Activated CD8-positive, alpha-beta T cell treated with anti-CD3 and anti-CD28 coated beads for 36 hours (primary cell): Measurements from ENCODE around the gene KRTAP4-11. TPM values are rescaled to one million over a fixed set of nuclear protein-coding genes. Genes with fewer than 3 reads are reported as not detected.
"Not testable (repeated sequence)": the region's sequence is repeated elsewhere in the genome, so short reads cannot be mapped to it uniquely, and the experiment has no call there.

Experiments used
- ATAC-seq: fragments of 200-7000 bp; cut with Tn5 transposase; one replicate; pipeline ENCODE4 v1.10.0; 2021; ENCODE audit warnings: mild to moderate bottlenecking, moderate library complexity
- CTCF ChIA-PET: fragments of 350-600 bp; sonication (Branson Sonifier 250); formaldehyde crosslinking; loops from one replicate; lab custom pipeline; 2021; ENCODE audit warnings: antibody characterized with exemption; lab: Charles Lee
- POLR2A ChIA-PET: fragments of 350-600 bp; sonication (Branson Sonifier 250); formaldehyde crosslinking; loops from one replicate; lab custom pipeline; 2021; ENCODE audit warnings: antibody characterized with exemption; lab: Charles Lee
- DNase-seq: peaks from one replicate; pipeline ENCODE4 v3.0.0-alpha.2; 2020
- H3K27ac Mint-ChIP-seq: one replicate; pipeline ENCODE4 v1.8.0; 2021; ENCODE audit warnings: mild to moderate bottlenecking, mixed read lengths
- H3K27me3 Mint-ChIP-seq: one replicate; pipeline ENCODE4 v1.8.0; 2021; ENCODE audit warnings: mixed read lengths
- H3K36me3 Mint-ChIP-seq: one replicate; pipeline ENCODE4 v1.8.0; 2021; ENCODE audit warnings: low read depth, mixed read lengths
- H3K4me1 Mint-ChIP-seq: one replicate; pipeline ENCODE4 v1.8.0; 2021; ENCODE audit warnings: low read depth, mixed read lengths
- H3K4me3 Mint-ChIP-seq: one replicate; pipeline ENCODE4 v1.8.0; 2021; ENCODE audit warnings: mild to moderate bottlenecking, moderate library complexity, mixed read lengths
- H3K9me3 Mint-ChIP-seq: one replicate; pipeline ENCODE4 v1.8.0; 2021; ENCODE audit warnings: mixed read lengths
- CTCF ChIP-seq: fragments of 200-600 bp; IDR thresholded peaks from one replicate; pipeline ENCODE4 v1.8.0; 2022; ENCODE audit warnings: antibody characterized with exemption, mild to moderate bottlenecking
- intact Hi-C: fragments of 100-400 bp; cut with micrococcal nuclease; formaldehyde crosslinking; loops from one replicate; pipeline ENCODE4 v1.10.0; 2022
- total RNA-seq, 2 experiments: library from RNA; stranded (reverse); gene quantifications; one replicate each; pipeline ENCODE4 v1.2.3, GENCODE V29; 2021

The KRTAP4-11 gene
- total RNA-seq, 2 experiments from 2014 or later, result not detected

GRCh38 chr17:41107941-41108450 lies 10.2 kb downstream of the KRTAP4-11 start:
- CTCF ChIA-PET, result no interaction called here
- no peaks in the 10 kb centered on the region for H3K9me3 Mint-ChIP-seq
- no peaks in the 10 kb centered on the region for H3K36me3 Mint-ChIP-seq
- H3K4me1 Mint-ChIP-seq, result peaks cover 8% of the 10 kb centered on the region
- no peak for ATAC-seq
- TF ChIP-seq CTCF, result no peak
- H3K4me3 Mint-ChIP-seq, result no peak overlapping the region
- intact Hi-C loops, result no loop called here
- H3K27me3 Mint-ChIP-seq, result peaks cover 3% of the 10 kb centered on the region
- DNase-seq, result no peak
- H3K27ac Mint-ChIP-seq, result no peak overlapping the region
- POLR2A ChIA-PET, result no interaction called here

GRCh38 chr17:41105347-41105746 lies 12.8 kb downstream of the KRTAP4-11 start, which contains the start of gene KRTAP4-9:
Gene KRTAP4-9 (plus strand): TSS chr17:41105389. CDS start chr17:41105389, 0 bp downstream.
- intact Hi-C loops, DNase-seq, H3K4me3 Mint-ChIP-seq, H3K27me3 Mint-ChIP-seq, ATAC-seq, H3K27ac Mint-ChIP-seq, POLR2A ChIA-PET, CTCF ChIA-PET, H3K9me3 Mint-ChIP-seq, H3K4me1 Mint-ChIP-seq, H3K36me3 Mint-ChIP-seq: not testable (repeated sequence)

DNA sequence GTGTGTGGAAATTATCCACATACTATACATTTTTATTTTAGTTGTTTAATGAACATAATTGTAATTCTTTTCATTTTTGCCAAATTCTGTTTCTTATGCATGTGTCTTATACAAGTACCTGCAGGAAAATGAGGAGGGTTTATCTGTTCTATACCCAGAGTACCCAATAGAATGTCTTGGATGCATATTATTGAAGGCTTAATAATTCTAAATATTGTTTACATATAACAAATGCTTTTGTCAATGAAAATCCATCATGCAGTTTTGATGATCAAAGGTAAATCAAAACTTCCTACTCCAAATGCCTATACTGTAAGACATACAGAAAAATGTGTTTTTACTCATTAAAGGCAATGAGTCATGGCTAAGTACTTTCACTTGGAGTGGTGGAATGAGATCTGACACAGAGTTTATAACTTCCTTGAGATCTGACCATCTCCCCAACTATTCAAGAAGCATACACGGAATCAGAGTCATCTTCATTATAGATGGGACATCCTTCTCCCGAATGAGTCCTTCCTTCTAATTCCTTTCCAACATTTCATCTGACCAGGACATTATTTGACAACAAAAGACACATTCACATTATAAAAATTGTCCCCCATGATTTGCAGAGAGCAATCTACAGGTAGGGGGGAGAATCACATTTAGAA lies 13.7 kb downstream of the KRTAP4-11 start:
- H3K27ac Mint-ChIP-seq, H3K9me3 Mint-ChIP-seq, CTCF ChIA-PET, intact Hi-C loops, H3K36me3 Mint-ChIP-seq, H3K4me3 Mint-ChIP-seq, ATAC-seq, DNase-seq, H3K27me3 Mint-ChIP-seq, POLR2A ChIA-PET: not testable (repeated sequence)
- peaks cover 16% of the 10 kb centered on the region for H3K4me1 Mint-ChIP-seq

- Mint-ChIP-seq H3K27me3 (peaks cover 4% of the 10 kb centered on the region), H3K36me3 (no peaks in the 10 kb centered on the region), H3K27ac (no peak overlapping the region), H3K4me3 (no peak overlapping the region), H3K4me1 (peaks cover 15% of the 10 kb centered on the region), H3K9me3 (no peaks in the 10 kb centered on the region)
- ChIA-PET POLR2A (no interaction called here), CTCF (no interaction called here)
- DNase-seq (no peak), ATAC-seq (no peak)
- TF ChIP-seq CTCF, result no peak
- intact Hi-C loops, result no loop called here
Observed at GRCh38 chr17:41103896-41104295, 14.3 kb downstream of the KRTAP4-11 start.

GRCh38 chr17:41101586-41102259 lies 16.4 kb downstream of the KRTAP4-11 start, which contains the start of gene KRTAP4-16:
Gene KRTAP4-16 (minus strand): TSS chr17:41102209. CDS start chr17:41102209, 0 bp downstream.
- Mint-ChIP-seq H3K9me3 (no peaks in the 10 kb centered on the region), H3K4me1 (peaks cover 8% of the 10 kb centered on the region), H3K27ac (no peak within 1 kb of the TSS), H3K4me3 (no peak within 1 kb of the TSS), H3K27me3 (peaks cover 5% of the 10 kb centered on the region), H3K36me3 (no peaks in the 10 kb centered on the region)
- ATAC-seq (no peak), DNase-seq (no peak)
- no peak for TF ChIP-seq CTCF
- intact Hi-C loops, result no loop called here
- ChIA-PET CTCF (no interaction called here), POLR2A (no interaction called here)

DNA sequence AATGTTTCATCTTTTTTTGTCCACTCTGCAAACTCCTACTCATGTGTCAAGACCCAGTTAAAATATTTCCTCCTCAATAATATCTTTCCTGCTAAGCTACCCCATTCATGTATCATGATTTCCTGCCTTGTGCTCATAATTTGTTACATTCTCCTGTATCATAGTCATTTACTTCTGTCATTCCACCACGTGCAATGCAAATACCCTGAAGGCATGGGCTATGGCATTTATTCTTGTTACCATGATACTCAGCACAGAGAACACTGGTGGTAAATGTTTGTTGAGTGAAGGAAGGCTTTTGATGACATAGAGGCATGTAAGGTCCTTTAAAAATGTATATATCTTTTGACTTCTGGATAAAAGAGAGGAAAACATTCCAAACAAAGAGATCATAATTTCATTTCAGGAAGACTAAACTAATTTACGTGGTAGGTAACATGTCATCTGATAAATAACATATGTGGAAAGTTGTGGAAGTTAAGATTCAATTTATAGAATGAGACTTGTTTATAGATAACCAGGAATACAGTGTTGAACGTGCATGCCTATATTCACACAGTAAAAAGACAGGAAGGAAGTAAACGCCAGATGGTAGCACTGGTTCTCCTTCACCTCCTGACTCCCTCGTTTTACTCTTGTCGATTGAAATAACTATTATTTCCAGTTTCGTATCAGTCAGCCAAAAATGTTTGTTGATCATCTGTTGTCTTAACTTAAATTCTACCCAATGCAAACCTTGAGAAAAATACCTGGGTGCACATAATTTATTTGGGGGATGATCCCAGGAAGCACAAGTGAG lies 18.3 kb downstream of the KRTAP4-11 start:
- H3K27ac Mint-ChIP-seq, DNase-seq, H3K9me3 Mint-ChIP-seq, H3K4me3 Mint-ChIP-seq, intact Hi-C loops, ATAC-seq, H3K36me3 Mint-ChIP-seq, POLR2A ChIA-PET, CTCF ChIA-PET, H3K4me1 Mint-ChIP-seq, H3K27me3 Mint-ChIP-seq: not testable (repeated sequence)
